HG03175 (cell line): Measurements from ENCODE around the gene CUL1.

Source experiments
- ATAC-seq: cut with Tn5 transposase; IDR thresholded peaks from one replicate; pipeline ENCODE4 v1.9.1; 2021; ENCODE audit warnings: mild to moderate bottlenecking, moderate library complexity; ENCODE audit not compliant: unreplicated experiment

The CUL1 gene

DNA sequence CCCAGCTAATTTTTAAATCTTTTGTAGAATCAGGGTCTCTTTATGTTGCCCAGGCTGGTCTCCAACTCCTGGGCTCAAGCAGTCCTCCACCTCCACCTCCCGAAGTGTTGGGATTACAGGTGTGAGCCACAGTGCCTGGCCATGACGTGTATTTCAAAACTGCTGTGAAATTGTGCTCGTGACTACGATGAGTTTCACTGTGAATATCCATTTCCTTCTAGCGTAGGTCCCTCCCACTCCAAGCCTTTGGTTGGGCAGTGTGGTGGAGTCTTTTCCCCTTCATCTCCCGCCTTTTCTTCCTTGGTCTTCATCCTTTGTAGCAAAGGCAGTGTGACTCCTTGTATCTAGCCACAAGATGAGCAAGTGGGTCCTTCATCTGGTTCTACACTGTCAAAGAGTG, 56.2 kb downstream of the CUL1 start:
- no peak for ATAC-seq

- no peak for ATAC-seq
Observed at GRCh38 chr7:148761499-148762278, 63.0 kb downstream of the CUL1 start.

- ATAC-seq, result no peak
Observed at GRCh38 chr7:148763622-148764021, 64.9 kb downstream of the CUL1 start.

- no peak for ATAC-seq
Observed at GRCh38 chr7:148770004-148770403, 71.3 kb downstream of the CUL1 start.

GRCh38 chr7:148772297-148773089, 73.8 kb downstream of the CUL1 start:
- no peak for ATAC-seq

GRCh38 chr7:148773334-148773733, 74.6 kb downstream of the CUL1 start:
- ATAC-seq, result peak; percentile 86

GRCh38 chr7:148774471-148774870, 75.8 kb downstream of the CUL1 start:
- ATAC-seq, result no peak

- no peak for ATAC-seq
Observed at GRCh38 chr7:148782757-148783456, 84.2 kb downstream of the CUL1 start.

GRCh38 chr7:148783801-148784527, 85.3 kb downstream of the CUL1 start:
- no peak for ATAC-seq

DNA sequence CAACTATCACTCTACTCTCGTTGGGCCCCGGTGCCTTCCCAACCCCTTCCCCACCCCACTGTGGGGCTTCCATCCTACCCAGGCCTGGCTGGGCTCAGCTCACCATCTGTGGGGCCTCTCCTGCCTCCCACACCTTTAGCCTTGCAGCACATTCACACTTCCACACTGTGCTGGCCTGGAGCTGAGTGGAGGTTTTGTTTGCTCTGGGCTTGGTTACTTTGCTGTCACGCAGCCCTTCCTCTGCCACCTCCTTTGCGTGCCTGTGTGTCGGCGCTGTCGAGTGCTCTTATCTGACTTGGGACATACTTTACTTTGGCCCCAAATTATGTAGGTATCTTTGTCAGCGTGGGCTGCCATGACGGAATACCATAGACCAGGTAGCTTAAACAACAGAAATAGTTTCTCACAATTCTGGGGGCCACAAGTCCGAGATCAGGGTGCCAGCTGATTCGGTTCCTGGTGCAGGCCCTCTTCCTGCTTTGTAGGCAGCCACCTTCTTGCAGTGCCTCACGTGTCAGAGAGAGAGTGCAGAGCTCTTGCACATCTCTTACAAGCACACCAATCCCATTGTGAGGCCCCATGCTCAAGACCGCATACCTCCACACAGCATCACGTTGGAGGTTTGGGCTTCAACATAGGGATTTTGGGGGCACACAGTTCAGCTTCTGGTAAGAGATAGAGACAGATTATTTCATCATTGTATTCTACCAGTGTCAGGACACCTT, 89.0 kb downstream of the CUL1 start:
- no peak for ATAC-seq

DNA sequence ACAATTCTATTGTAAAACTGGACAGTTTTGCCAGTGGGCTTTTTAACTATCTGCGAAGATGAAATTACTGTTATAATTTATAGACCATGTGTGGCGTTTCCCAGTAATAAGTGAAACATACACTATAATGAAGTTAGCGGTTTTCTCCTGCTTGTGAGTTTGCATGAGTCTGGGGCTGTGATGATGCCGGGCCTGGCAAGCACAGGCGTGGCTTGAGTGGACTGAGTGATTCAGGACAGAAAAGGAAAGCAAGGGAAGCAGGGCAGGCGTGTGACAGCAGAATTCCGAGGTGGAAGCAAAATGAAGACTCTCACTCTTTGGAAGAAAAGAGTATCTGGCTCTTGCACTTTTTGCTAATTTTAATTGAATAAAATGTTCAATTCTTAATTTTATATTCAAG, 90.5 kb downstream of the CUL1 start:
- ATAC-seq, result no peak

DNA sequence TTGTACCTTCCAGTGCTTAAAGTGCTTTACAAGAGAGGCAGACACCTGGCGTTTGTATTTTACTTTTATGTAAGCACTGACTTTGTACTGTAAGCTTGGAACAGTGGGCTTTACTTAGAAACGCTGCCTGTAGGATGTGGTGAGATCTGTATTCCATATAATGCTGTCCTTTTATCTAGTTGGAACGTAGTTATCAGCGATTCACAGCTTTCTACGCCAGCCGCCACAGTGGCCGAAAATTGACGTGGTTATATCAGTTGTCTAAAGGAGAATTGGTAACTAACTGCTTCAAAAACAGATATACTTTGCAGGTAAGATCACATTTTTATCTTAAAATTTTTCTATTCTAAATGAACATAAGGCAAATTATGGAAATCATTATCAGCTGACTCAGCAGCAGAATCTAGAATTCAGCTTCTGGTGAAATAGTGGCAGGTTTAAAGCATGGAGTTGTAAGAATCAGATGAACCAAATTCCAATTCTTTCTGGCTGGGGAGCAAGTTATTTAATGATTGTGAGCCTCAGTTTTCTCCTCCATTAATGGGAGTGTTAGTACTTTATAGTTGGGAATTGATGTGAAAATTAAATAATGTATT, 91.5 kb downstream of the CUL1 start:
- ATAC-seq, result no peak

- ATAC-seq, result no peak
Observed at GRCh38 chr7:148790850-148791249, 92.1 kb downstream of the CUL1 start.

GRCh38 chr7:148791546-148791945, 92.8 kb downstream of the CUL1 start:
- ATAC-seq, result no peak

DNA sequence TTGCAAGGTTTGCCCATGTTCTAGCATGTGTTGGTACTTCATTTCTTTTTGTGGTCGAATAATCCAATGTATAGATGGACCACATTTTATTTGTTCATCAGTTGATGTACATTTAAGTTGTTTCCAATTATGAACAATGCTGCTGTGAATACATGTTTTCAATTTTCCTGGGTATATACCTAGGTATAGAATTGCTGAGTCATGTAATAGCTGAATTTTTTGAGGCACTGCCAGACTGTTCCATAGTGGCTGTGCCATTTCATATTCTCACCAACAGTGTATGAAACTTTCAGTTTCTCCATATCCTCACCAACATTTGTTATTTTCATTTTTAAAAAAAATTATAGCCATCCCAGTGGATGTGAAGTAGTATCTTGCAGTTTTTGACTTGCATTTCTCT, 94.9 kb downstream of the CUL1 start:
- no peak for ATAC-seq

GRCh38 chr7:148794476-148794875, 95.8 kb downstream of the CUL1 start:
- no peak for ATAC-seq

- ATAC-seq, result no peak
Observed at GRCh38 chr7:148796841-148797240, 98.1 kb downstream of the CUL1 start.

DNA sequence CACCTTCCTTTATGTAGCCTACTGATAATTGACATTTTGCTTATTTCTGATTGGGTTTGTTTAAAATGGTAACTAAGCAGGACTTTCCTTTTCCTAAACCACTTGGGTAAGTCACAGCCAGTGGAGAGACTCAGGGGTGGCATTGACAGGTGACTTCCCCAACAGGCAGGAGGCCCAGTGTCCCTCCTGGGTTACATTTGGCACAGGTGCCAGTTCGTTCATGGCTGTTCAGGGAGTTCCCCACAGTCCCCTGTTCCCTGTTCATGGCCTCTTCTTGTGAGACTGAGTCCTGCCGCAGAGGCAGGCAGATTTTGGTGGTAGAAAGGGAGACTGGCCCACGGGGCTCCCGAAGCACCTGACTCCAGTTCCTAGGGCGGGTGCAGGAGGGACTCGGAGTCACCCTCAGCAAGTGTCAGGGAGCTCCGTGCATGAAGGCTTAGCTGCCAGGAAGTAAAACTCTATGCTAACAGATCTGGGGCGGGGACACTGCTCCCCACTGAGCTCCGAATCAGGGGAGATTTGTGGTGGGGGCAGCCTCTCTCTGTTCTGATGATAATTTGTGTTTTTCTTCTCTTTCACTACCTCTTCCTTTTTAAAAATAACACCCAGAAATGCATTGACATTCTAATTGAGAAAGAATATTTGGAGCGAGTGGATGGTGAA, 101.3 kb downstream of the CUL1 start:
- no peak for ATAC-seq

DNA sequence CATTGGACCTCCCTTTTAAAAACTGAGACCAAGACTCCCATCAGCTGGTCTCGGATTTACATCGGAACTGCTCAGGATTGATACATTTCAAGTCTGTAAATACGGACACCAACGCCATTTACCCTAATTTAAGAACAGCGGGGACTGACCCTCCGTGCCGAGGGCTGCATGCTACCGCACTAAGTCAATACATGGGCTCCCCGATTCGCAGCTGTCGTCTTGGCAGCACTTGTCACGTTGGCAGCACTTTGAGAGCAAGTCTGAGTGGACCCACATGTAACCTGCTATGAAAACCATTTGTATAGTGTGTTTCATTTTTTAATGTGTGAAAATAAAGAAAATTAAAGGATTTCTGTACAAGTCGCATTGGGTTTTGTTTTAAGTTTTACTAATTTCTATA, 102.0 kb downstream of the CUL1 start:
- ATAC-seq, result no peak
